Ovary (tissue), 9 donors: Measurements from ENCODE around the gene VWDE. TPM values are rescaled to one million over a fixed set of nuclear protein-coding genes. Genes with fewer than 3 reads are reported as not detected.

Experiments
- DNase-seq, 5 donors: peaks; one replicate each; pipeline ENCODE4 v3.0.0-alpha.2; 2019 to 2020
- H3K27ac ChIP-seq, 2 donors: fragments of 200-600 bp; one replicate each; pipeline versions ENCODE4 v1.5.1 to v1.8.0; 2019 to 2022
- H3K27me3 ChIP-seq: fragments of 200-600 bp; one replicate; pipeline ENCODE4 v1.8.0; 2022
- H3K36me3 ChIP-seq: fragments of 200-600 bp; sonication (generic); one replicate; pipeline ENCODE4 v1.5.1; 2019
- H3K4me1 ChIP-seq: one replicate; pipeline ENCODE4 v1.8.1; 2013; ENCODE audit warnings: mild to moderate bottlenecking, moderate library complexity; ENCODE audit not compliant: insufficient read depth
- H3K4me3 ChIP-seq: fragments of 200-600 bp; sonication (generic); one replicate; pipeline ENCODE4 v1.5.1; 2017
- H3K9me3 ChIP-seq, 2 donors: fragments of 200-600 bp in 1 of 2; sonication (generic) in 1 of 2; one replicate each; pipeline versions ENCODE4 v1.5.1 to v1.8.1; 2013 to 2019; ENCODE audit warnings: mild to moderate bottlenecking in 1 of 2, moderate library complexity in 1 of 2
- CTCF ChIP-seq, 3 donors: fragments of 450-650 bp in 2 of 3; fragments of 200-600 bp in 1 of 3; IDR thresholded peaks; one replicate each; pipeline versions ENCODE4 v1.5.1 to v1.8.0; 2016 to 2022; ENCODE audit warnings: antibody characterized with exemption in 3 of 3, mild to moderate bottlenecking in 1 of 3
- EP300 ChIP-seq: sonication (generic); formaldehyde crosslinking; IDR thresholded peaks from one replicate; pipeline ENCODE4 v1.6.1; 2017; ENCODE audit warnings: antibody characterized with exemption
- POLR2A ChIP-seq: fragments of 450-650 bp; IDR thresholded peaks from one replicate; pipeline ENCODE4 v1.6.1; 2017; ENCODE audit warnings: antibody characterized with exemption, mild to moderate bottlenecking, moderate library complexity
- WGBS, 3 donors: extraction: QIAGEN DNeasy Blood & Tissue Kit in 1 of 3; methylation state at CpG; one replicate each; pipeline versions ENCODE4 v1.1.5 to v1.1.7; 2013 to 2017; 5-methylcytosine and 5-hydroxymethylcytosine counted together
- intact Hi-C, 4 donors: fragments of 100-400 bp; cut with DNase I; formaldehyde crosslinking; loops; one replicate each; pipeline versions ENCODE4 v1.11.0 to v1.15.1; 2022 to 2023
- polyA plus RNA-seq, 2 donors: library from polyadenylated mRNA; stranded (reverse); fragments of 200-250 nt in 1 of 2; fragments of 350-450 nt in 1 of 2; fragmentation: Illumina TruSeq in 1 of 2; extraction: RNeasy Lipid Tissue Mini Kit (QIAGEN cat#74804) in 1 of 2; gene quantifications; one replicate each; pipeline ENCODE4 v1.2.3, GENCODE V29; 2013 to 2014
- total RNA-seq, 7 donors: library from RNA; depleted of rRNA in 2 of 7; stranded (reverse); fragments of >200 nt in 2 of 7; fragmentation: NEBNext Ultra II Directional in 3 of 7; extraction: Animal tissue kit (Norgen Biotek cat#: 25700) in 3 of 7; gene quantifications; one replicate each; pipeline versions ENCODE4 v1.1.0 to v1.2.4, GENCODE V29; 2016 to 2023
- donor health status: DM: no; HTN: no; CAD: no; lungs with moderate emphysema.
- donor health status: DM: no; HTN: no; CAD: no.
- donor health status: Bipolar disorder and iron deficiency.
- donor health status: DM: yes; HTN: yes; CAD: no.
- donor health status: DM: no; HTN: no; CAD: no.
- donor health status: DM: yes; HTN: yes; CAD: no.

The VWDE gene
- total and polyA plus RNA-seq, 9 donors = 0.08 to 2.6 (median 0.55) TPM; not detected in 1

- TF ChIP-seq EP300 (no peak), POLR2A (no peak)
- no peak overlapping the region for H3K27ac ChIP-seq
- no peak for DNase-seq
- H3K36me3 ChIP-seq = no peaks in the 10 kb centered on the region
- H3K9me3 ChIP-seq = no peaks in the 10 kb centered on the region
- H3K4me1 ChIP-seq = no peaks in the 10 kb centered on the region
- 53 to 67% (median 62%) methylated on average over 2 of the region's 2 CpGs for WGBS, 3 donors
- intact Hi-C loops = no loop called here
- H3K4me3 ChIP-seq = no peak overlapping the region
- no peaks in the 10 kb centered on the region for H3K27me3 ChIP-seq
These were observed 109.0 kb downstream of the VWDE start for GRCh38 chr7:12294701-12295100.

- WGBS, 3 donors = 79 to 100% (median 95%) methylated on average over 1 of the region's 1 CpG
- TF ChIP-seq POLR2A (no peak), CTCF (IDR thresholded peaks at IDR 0.05) (no peak), EP300 (no peak)
- DNase-seq = no peak
- intact Hi-C loops = no loop called here
- Histone ChIP-seq H3K4me3 (no peak overlapping the region), H3K4me1 (no peaks in the 10 kb centered on the region), H3K27ac (no peak overlapping the region), H3K36me3 (no peaks in the 10 kb centered on the region), H3K27me3 (no peaks in the 10 kb centered on the region), H3K9me3 (no peaks in the 10 kb centered on the region)
These were observed 111.8 kb downstream of the VWDE start for GRCh38 chr7:12291870-12292269.

- H3K27ac ChIP-seq = no peak overlapping the region
- DNase-seq = no peak
- intact Hi-C loops = no loop called here
- no peaks in the 10 kb centered on the region for H3K9me3 ChIP-seq
- TF ChIP-seq EP300 (no peak), CTCF (IDR thresholded peaks at IDR 0.05) (no peak), POLR2A (no peak)
- H3K4me3 ChIP-seq = no peak overlapping the region
- no peaks in the 10 kb centered on the region for H3K36me3 ChIP-seq
- H3K4me1 ChIP-seq = no peaks in the 10 kb centered on the region
- no peaks in the 10 kb centered on the region for H3K27me3 ChIP-seq
- WGBS, 3 donors = 92 to 100% (median 94%) methylated on average over 1 of the region's 1 CpG
These were observed 112.9 kb downstream of the VWDE start for GRCh38 chr7:12290761-12291160.

- TF ChIP-seq EP300 (no peak), CTCF (IDR thresholded peaks at IDR 0.05) (no peak), POLR2A (no peak)
- WGBS, 3 donors = 78 to 90% (median 83%) methylated on average over 6 of the region's 6 CpGs
- no peak overlapping the region for H3K27ac ChIP-seq
- intact Hi-C loops = no loop called here
- no peak for DNase-seq
- H3K27me3 ChIP-seq = no peaks in the 10 kb centered on the region
- no peaks in the 10 kb centered on the region for H3K9me3 ChIP-seq
- no peaks in the 10 kb centered on the region for H3K4me1 ChIP-seq
- no peak overlapping the region for H3K4me3 ChIP-seq
- H3K36me3 ChIP-seq = no peaks in the 10 kb centered on the region
These were observed 113.7 kb downstream of the VWDE start for GRCh38 chr7:12289996-12290395.

GRCh38 chr7:12287901-12288300 lies 115.8 kb downstream of the VWDE start:
- no peak overlapping the region for H3K27ac ChIP-seq
- H3K4me3 ChIP-seq = no peak overlapping the region
- WGBS, 3 donors = 11 to 23% (median 18%) methylated on average over 1 of the region's 1 CpG
- DNase-seq = no peak
- H3K27me3 ChIP-seq = no peaks in the 10 kb centered on the region
- no peaks in the 10 kb centered on the region for H3K36me3 ChIP-seq
- intact Hi-C loops = no loop called here
- no peaks in the 10 kb centered on the region for H3K9me3 ChIP-seq
- TF ChIP-seq EP300 (no peak), POLR2A (no peak), CTCF (IDR thresholded peaks at IDR 0.05) (no peak)
- no peaks in the 10 kb centered on the region for H3K4me1 ChIP-seq
